ENCODE measurements around the gene SNX32. TPM values are rescaled to one million over a fixed set of nuclear protein-coding genes. Genes with fewer than 3 reads are reported as not detected.
A peak's percentile ranks its signal among the peaks of the same experiment; 100 is the strongest.
"Not testable (repeated sequence)": the region's sequence is repeated elsewhere in the genome, so short reads cannot be mapped to it uniquely, and the experiment has no call there.

Gene SNX32
- total RNA-seq, 1 donor from 2014 or later = 0.10 TPM

GRCh38 chr11:65826984-65827735 is 6.6 kb upstream of the SNX32 start:
- DNase-seq = no peak

GRCh38 chr11:65829459-65829858 is 4.3 kb upstream of the SNX32 start:
- no peak for DNase-seq

- not testable (repeated sequence) for DNase-seq
Measured at GRCh38 chr11:65832231-65832630, 1.5 kb upstream of the SNX32 start.

- no peak for DNase-seq
Measured at GRCh38 chr11:65834202-65834601, 439 bp downstream of the SNX32 start.

- no peak for DNase-seq
Measured at GRCh38 chr11:65842144-65842543, 8.4 kb downstream of the SNX32 start.

GRCh38 chr11:65843811-65844210 is 10.0 kb downstream of the SNX32 start:
- no peak for DNase-seq

- DNase-seq = no peak
Measured at GRCh38 chr11:65844231-65844872, 10.6 kb downstream of the SNX32 start.

- DNase-seq = no peak
Measured at GRCh38 chr11:65847746-65848145, 14.0 kb downstream of the SNX32 start.

GRCh38 chr11:65848693-65849092 is 14.9 kb downstream of the SNX32 start:
- DNase-seq = not testable (repeated sequence)

- DNase-seq = no peak
Measured at GRCh38 chr11:65849366-65849765, 15.6 kb downstream of the SNX32 start.

GRCh38 chr11:65849771-65850216 is 16.0 kb downstream of the SNX32 start:
- DNase-seq = no peak

GRCh38 chr11:65850217-65851082 is 16.7 kb downstream of the SNX32 start:
- DNase-seq = no peak

GRCh38 chr11:65851083-65851579 is 17.4 kb downstream of the SNX32 start:
- peak; percentile 4 for DNase-seq

- peak; percentile 1 for DNase-seq
Measured at GRCh38 chr11:65851811-65852507, 18.2 kb downstream of the SNX32 start.

GRCh38 chr11:65852508-65853245 is 18.9 kb downstream of the SNX32 start:
- peak; percentile 2 for DNase-seq

- DNase-seq = peak; percentile 0
Measured at GRCh38 chr11:65853246-65853979, 19.6 kb downstream of the SNX32 start.

GRCh38 chr11:65854161-65854592 is 20.4 kb downstream of the SNX32 start:
- no peak for DNase-seq

- no peak for DNase-seq
Measured at GRCh38 chr11:65854852-65855837, 21.4 kb downstream of the SNX32 start.

- DNase-seq = peak; percentile 0
Measured at GRCh38 chr11:65855927-65856363, 22.2 kb downstream of the SNX32 start.
